GM23248 (cell line): ENCODE data around the gene TRIM29.

Source experiments
- EZH2 ChIP-seq: fragments of 200-600 bp; sonication (generic); IDR thresholded peaks from 2 replicates; pipeline ENCODE4 v1.6.1; 2018; ENCODE audit warnings: antibody characterized with exemption, mild to moderate bottlenecking; ENCODE audit not compliant: insufficient read depth, poor library complexity, severe bottlenecking
- EZH2phosphoT487 ChIP-seq: fragments of 200-600 bp; sonication (generic); IDR thresholded peaks from 2 replicates; pipeline ENCODE4 v1.6.1; 2018; ENCODE audit warnings: antibody characterized with exemption, moderate library complexity, mild to moderate bottlenecking, low read depth; ENCODE audit not compliant: insufficient read depth

DNA sequence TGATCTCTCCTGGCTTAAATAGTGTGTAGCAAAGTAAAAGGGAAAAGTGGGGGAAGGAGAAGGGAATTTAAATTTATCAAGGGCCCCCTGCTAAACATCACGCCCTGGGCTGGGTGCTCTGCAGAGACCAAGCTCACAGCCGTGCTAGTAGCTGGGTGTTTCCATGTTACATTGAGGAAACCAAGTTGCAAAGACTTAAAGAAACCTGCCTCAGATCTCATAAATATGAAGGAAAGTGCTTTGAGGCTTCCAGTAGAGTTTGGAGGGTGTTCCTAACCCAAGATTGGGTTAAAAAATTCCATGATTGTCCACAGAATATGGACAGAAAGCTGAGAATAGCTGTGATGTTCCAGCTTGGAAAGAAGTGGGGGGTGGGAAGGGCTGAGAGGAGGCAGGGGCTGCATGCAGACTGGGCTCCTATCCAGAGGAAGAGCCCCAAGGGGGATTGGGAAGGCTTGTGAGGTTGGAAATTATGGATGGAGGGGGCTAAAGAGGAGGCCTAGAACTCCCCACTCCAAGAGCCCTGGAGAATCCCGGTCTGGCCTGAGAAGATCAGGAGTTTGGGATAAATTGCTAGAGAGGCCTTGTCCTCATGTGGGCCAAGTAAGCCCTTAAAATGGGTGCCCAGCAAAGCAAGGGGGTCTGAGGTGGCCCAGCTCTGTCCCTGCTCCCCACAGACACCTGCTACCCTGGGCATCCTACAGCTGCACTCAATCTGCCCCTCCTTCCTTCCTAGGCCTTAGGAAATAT lies 48.0 kb upstream of the TRIM29 start:
- TF ChIP-seq EZH2: no peak
- no peak for TF ChIP-seq EZH2phosphoT487
